Liver (tissue), 9 donors: Measurements from ENCODE around the gene AJAP1. TPM values are rescaled to one million over a fixed set of nuclear protein-coding genes. Genes with fewer than 3 reads are reported as not detected.

ENCODE experiments used
- DNase-seq: peaks from one replicate; pipeline ENCODE4 v3.0.0-alpha.2; 2017; ENCODE audit warnings: low spot score
- H3K27ac ChIP-seq, 2 donors: one replicate each; pipeline ENCODE4 v1.7.0; 2013; ENCODE audit warnings: inconsistent platforms in 2 of 2, low read length in 2 of 2, control low read depth in 1 of 2, low read depth in 1 of 2, mild to moderate bottlenecking in 1 of 2
- H3K27me3 ChIP-seq, 4 donors: one replicate each; pipeline versions ENCODE4 v1.6.1 to v1.7.0; 2013; ENCODE audit warnings: low read length in 3 of 4, inconsistent platforms in 1 of 4, mild to moderate bottlenecking in 1 of 4, moderate library complexity in 1 of 4; ENCODE audit not compliant: control insufficient read depth in 4 of 4, insufficient read depth in 4 of 4
- H3K36me3 ChIP-seq, 4 donors: one replicate each; pipeline versions ENCODE4 v1.6.1 to v1.7.0; 2013; ENCODE audit warnings: low read length in 3 of 4, mild to moderate bottlenecking in 3 of 4, low read depth in 1 of 4, moderate library complexity in 1 of 4; ENCODE audit not compliant: control insufficient read depth in 4 of 4, insufficient read depth in 3 of 4
- H3K4me1 ChIP-seq, 4 donors: one replicate each; pipeline versions ENCODE4 v1.6.1 to v1.7.0; 2013; ENCODE audit warnings: low read length in 3 of 4, mild to moderate bottlenecking in 3 of 4, moderate library complexity in 1 of 4; ENCODE audit not compliant: control insufficient read depth in 4 of 4, insufficient read depth in 4 of 4
- H3K4me3 ChIP-seq, 3 donors: one replicate each; pipeline versions ENCODE4 v1.6.1 to v1.7.0; 2013; ENCODE audit warnings: low read length in 3 of 3, control low read depth in 1 of 3, low read depth in 1 of 3, mild to moderate bottlenecking in 1 of 3
- H3K9ac ChIP-seq, 2 donors: one replicate each; pipeline ENCODE4 v1.7.0; 2013; ENCODE audit warnings: low read length in 2 of 2, mild to moderate bottlenecking in 2 of 2, moderate library complexity in 2 of 2, control low read depth in 1 of 2, low read depth in 1 of 2
- H3K9me3 ChIP-seq, 4 donors: one replicate each; pipeline versions ENCODE4 v1.6.1 to v1.7.0; 2013; ENCODE audit warnings: low read length in 3 of 4; ENCODE audit not compliant: control insufficient read depth in 4 of 4
- EGR1 ChIP-seq, 2 donors: IDR thresholded peaks; 2 replicates each; pipeline ENCODE4 v1.6.1; 2016 to 2018; ENCODE audit warnings: antibody characterized with exemption in 2 of 2, low read depth in 2 of 2
- FOXA1 ChIP-seq: IDR thresholded peaks from 2 replicates; pipeline ENCODE4 v1.6.1; 2016; ENCODE audit warnings: antibody characterized with exemption
- FOXA2 ChIP-seq: IDR thresholded peaks from 2 replicates; pipeline ENCODE4 v1.6.1; 2016; ENCODE audit warnings: antibody characterized with exemption
- GABPA ChIP-seq, 2 donors: IDR thresholded peaks in 1 of 2; conservative IDR thresholded peaks in 1 of 2; 2 replicates each; pipeline ENCODE4 v1.6.1; 2016; ENCODE audit warnings: antibody characterized with exemption in 2 of 2, mild to moderate bottlenecking in 1 of 2, moderate library complexity in 1 of 2
- HNF4A ChIP-seq, 2 donors: conservative IDR thresholded peaks; 2 replicates each; pipeline ENCODE4 v1.6.1; 2016; ENCODE audit warnings: antibody characterized with exemption in 2 of 2, mild to moderate bottlenecking in 2 of 2
- HNF4G ChIP-seq: IDR thresholded peaks from 2 replicates; pipeline ENCODE4 v1.6.1; 2016; ENCODE audit warnings: antibody characterized with exemption
- JUND ChIP-seq, 2 donors: IDR thresholded peaks; 2 replicates each; pipeline ENCODE4 v1.6.1; 2016; ENCODE audit warnings: antibody characterized with exemption in 2 of 2
- NR2F2 ChIP-seq: IDR thresholded peaks from 2 replicates; pipeline ENCODE4 v1.6.1; 2016; ENCODE audit warnings: antibody characterized with exemption
- RAD21 ChIP-seq, 2 donors: IDR thresholded peaks; 2 replicates each; pipeline ENCODE4 v1.6.1; 2016; ENCODE audit warnings: antibody characterized with exemption in 2 of 2, mild to moderate bottlenecking in 2 of 2
- RXRA ChIP-seq, 2 donors: IDR thresholded peaks; 2 replicates each; pipeline ENCODE4 v1.6.1; 2017 to 2018; ENCODE audit warnings: antibody characterized with exemption in 2 of 2, mild to moderate bottlenecking in 1 of 2
- SP1 ChIP-seq: IDR thresholded peaks from 2 replicates; pipeline ENCODE4 v1.6.1; 2018; ENCODE audit warnings: antibody characterized with exemption, mild to moderate bottlenecking
- TAF1 ChIP-seq: conservative IDR thresholded peaks from 2 replicates; pipeline ENCODE4 v1.6.1; 2016; ENCODE audit warnings: antibody characterized with exemption, mild to moderate bottlenecking
- YY1 ChIP-seq: IDR thresholded peaks from 2 replicates; pipeline ENCODE4 v1.6.1; 2016; ENCODE audit warnings: antibody characterized with exemption, mild to moderate bottlenecking
- WGBS: extraction: QIAGEN DNeasy Blood & Tissue Kit; methylation state at CpG from one replicate; pipeline ENCODE4 v1.1.7; 2013; 5-methylcytosine and 5-hydroxymethylcytosine counted together
- polyA plus RNA-seq, 2 donors: library from polyadenylated mRNA; stranded (reverse) in 1 of 2; unstranded in 1 of 2; fragments of 200-250 nt in 1 of 2; fragments of >200 nt in 1 of 2; fragmentation: Nextera tagmentation in 1 of 2; extraction: Ambion mirVana in 1 of 2; gene quantifications; one replicate each; pipeline versions ENCODE4 v1.2.1 to v1.2.3, GENCODE V29; 2013 to 2015
- total RNA-seq, 2 donors: library from RNA; depleted of rRNA; stranded (reverse); fragments of >200 nt; gene quantifications; one replicate each; pipeline ENCODE4 v1.2.3, GENCODE V29; 2014
- TF ChIP-seq, protein P1 (sequence below): fragments of 150-350 bp; IDR thresholded peaks from 2 replicates; pipeline ENCODE4 v1.5.1; 2017; ENCODE audit warnings: improper control_type of control experiment, low read depth, low read length; ENCODE audit not compliant: missing input control
- TF ChIP-seq, protein P2 (sequence below): IDR thresholded peaks from 2 replicates; pipeline ENCODE4 v1.6.1; 2016; ENCODE audit warnings: antibody characterized with exemption, mild to moderate bottlenecking
- TF ChIP-seq, protein P3 (sequence below): IDR thresholded peaks from 2 replicates; pipeline ENCODE4 v1.6.1; 2016; ENCODE audit warnings: antibody characterized with exemption
- TF ChIP-seq, protein P4 (sequence below): IDR thresholded peaks from 2 replicates; pipeline ENCODE4 v1.6.1; 2016; ENCODE audit warnings: antibody characterized with exemption
- donor health status: healthy.
- donor health status: healthy.
- donor health status: healthy.
- donor health status: healthy.
- donor health status: healthy.

The AJAP1 gene
- total and polyA plus RNA-seq, 4 donors: under 0.01 to 0.21 (median 0.08) TPM; not detected in 1

DNA sequence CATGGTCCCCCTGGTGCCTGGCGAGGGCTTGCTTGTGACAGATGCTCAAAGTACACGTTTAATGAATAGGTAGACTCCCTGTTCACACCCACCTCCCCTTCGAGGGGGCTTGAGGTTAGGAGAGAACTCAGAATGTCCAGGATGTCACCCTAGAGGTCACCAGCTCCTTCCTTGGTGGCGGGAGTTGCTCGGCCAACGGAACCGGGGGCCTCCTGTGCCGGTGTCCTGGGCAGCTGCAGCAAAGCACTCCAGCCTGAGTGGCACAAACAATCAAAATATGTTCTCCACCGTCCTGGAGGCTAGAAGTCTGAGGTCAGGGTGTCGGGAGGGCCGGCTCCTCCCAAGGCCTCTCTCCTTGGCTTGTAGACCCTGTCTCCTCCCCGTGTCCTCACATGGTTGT is 71.0 kb downstream of the AJAP1 start:
- TF ChIP-seq, protein P1, sequence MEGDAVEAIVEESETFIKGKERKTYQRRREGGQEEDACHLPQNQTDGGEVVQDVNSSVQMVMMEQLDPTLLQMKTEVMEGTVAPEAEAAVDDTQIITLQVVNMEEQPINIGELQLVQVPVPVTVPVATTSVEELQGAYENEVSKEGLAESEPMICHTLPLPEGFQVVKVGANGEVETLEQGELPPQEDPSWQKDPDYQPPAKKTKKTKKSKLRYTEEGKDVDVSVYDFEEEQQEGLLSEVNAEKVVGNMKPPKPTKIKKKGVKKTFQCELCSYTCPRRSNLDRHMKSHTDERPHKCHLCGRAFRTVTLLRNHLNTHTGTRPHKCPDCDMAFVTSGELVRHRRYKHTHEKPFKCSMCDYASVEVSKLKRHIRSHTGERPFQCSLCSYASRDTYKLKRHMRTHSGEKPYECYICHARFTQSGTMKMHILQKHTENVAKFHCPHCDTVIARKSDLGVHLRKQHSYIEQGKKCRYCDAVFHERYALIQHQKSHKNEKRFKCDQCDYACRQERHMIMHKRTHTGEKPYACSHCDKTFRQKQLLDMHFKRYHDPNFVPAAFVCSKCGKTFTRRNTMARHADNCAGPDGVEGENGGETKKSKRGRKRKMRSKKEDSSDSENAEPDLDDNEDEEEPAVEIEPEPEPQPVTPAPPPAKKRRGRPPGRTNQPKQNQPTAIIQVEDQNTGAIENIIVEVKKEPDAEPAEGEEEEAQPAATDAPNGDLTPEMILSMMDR: no peak
- TF ChIP-seq SP1: no peak
- no peak for TF ChIP-seq HNF4A (conservative IDR thresholded peaks at IDR 0.05)
- TF ChIP-seq FOXA2: no peak
- no peak for TF ChIP-seq RXRA (IDR thresholded peaks at IDR 0.05)
- TF ChIP-seq NR2F2: no peak
- TF ChIP-seq, protein P2, sequence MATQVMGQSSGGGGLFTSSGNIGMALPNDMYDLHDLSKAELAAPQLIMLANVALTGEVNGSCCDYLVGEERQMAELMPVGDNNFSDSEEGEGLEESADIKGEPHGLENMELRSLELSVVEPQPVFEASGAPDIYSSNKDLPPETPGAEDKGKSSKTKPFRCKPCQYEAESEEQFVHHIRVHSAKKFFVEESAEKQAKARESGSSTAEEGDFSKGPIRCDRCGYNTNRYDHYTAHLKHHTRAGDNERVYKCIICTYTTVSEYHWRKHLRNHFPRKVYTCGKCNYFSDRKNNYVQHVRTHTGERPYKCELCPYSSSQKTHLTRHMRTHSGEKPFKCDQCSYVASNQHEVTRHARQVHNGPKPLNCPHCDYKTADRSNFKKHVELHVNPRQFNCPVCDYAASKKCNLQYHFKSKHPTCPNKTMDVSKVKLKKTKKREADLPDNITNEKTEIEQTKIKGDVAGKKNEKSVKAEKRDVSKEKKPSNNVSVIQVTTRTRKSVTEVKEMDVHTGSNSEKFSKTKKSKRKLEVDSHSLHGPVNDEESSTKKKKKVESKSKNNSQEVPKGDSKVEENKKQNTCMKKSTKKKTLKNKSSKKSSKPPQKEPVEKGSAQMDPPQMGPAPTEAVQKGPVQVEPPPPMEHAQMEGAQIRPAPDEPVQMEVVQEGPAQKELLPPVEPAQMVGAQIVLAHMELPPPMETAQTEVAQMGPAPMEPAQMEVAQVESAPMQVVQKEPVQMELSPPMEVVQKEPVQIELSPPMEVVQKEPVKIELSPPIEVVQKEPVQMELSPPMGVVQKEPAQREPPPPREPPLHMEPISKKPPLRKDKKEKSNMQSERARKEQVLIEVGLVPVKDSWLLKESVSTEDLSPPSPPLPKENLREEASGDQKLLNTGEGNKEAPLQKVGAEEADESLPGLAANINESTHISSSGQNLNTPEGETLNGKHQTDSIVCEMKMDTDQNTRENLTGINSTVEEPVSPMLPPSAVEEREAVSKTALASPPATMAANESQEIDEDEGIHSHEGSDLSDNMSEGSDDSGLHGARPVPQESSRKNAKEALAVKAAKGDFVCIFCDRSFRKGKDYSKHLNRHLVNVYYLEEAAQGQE: no peak
- TF ChIP-seq, protein P3, sequence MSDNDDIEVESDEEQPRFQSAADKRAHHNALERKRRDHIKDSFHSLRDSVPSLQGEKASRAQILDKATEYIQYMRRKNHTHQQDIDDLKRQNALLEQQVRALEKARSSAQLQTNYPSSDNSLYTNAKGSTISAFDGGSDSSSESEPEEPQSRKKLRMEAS: no peak
- Histone ChIP-seq H3K9me3 (no peaks in the 10 kb centered on the region), H3K4me3 (no peak overlapping the region), H3K27me3 (peaks cover 0 to 3% (median 0%) of the 10 kb centered on the region in 4 donors), H3K9ac (no peak overlapping the region), H3K4me1 (no peaks in the 10 kb centered on the region), H3K36me3 (no peaks in the 10 kb centered on the region), H3K27ac (no peak overlapping the region)
- WGBS: 82% methylated on average over 12 of the region's 12 CpGs
- no peak for DNase-seq

DNA sequence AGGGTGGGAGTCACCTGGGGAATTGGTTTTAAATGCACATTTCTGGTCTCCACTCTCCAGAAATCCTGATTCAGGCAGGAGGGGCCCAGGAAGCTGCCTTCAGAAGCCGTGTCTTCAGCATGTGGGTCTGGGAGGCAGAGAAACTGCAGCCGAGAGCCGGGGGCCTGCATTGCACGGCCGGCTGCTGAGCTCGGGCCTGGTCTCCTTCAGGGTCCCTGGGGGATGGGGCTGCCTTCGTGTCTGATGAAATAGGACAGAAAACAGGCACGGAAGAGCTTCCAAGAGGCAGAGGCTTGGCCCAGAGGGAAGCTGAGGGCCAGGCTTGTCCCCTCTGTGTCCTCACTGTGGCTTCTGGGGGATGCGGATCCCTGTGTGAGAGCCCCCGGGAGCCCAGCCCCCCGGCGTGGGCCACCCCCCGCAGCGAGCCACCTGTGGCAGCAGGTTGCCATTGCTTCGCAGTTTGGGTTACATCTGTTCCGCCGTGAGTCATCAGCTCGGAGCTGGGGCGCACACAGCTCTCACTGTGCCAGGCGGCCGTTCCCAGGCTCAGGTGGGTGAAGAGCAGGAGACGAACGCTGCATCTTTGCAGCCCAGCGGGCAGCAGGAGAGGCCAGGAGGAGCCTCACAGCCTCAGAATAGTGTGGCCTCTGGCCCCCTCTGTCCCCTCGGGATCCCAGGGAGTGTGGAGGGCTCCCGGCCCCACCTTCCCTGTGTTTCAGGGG is 72.4 kb downstream of the AJAP1 start:
- 75% methylated on average over 26 of the region's 26 CpGs for WGBS
- no peak for DNase-seq
- TF ChIP-seq YY1 (no peak), FOXA2 (no peak), EGR1 (IDR thresholded peaks at IDR 0.05; ENCODE audit: low read depth in 2 of 2) (no peak), TAF1 (no peak), SP1 (no peak), GABPA (IDR thresholded peaks at IDR 0.05 in 1 of 2, conservative IDR thresholded peaks at IDR 0.05 in 1 of 2) (no peak), RAD21 (IDR thresholded peaks at IDR 0.05) (no peak), NR2F2 (no peak), RXRA (IDR thresholded peaks at IDR 0.05) (no peak), JUND (IDR thresholded peaks at IDR 0.05) (no peak), FOXA1 (no peak), HNF4A (conservative IDR thresholded peaks at IDR 0.05) (no peak), HNF4G (no peak)
- TF ChIP-seq, protein P4, sequence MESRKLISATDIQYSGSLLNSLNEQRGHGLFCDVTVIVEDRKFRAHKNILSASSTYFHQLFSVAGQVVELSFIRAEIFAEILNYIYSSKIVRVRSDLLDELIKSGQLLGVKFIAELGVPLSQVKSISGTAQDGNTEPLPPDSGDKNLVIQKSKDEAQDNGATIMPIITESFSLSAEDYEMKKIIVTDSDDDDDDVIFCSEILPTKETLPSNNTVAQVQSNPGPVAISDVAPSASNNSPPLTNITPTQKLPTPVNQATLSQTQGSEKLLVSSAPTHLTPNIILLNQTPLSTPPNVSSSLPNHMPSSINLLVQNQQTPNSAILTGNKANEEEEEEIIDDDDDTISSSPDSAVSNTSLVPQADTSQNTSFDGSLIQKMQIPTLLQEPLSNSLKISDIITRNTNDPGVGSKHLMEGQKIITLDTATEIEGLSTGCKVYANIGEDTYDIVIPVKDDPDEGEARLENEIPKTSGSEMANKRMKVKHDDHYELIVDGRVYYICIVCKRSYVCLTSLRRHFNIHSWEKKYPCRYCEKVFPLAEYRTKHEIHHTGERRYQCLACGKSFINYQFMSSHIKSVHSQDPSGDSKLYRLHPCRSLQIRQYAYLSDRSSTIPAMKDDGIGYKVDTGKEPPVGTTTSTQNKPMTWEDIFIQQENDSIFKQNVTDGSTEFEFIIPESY: no peak
- TF ChIP-seq, protein P3: no peak
- TF ChIP-seq, protein P2: no peak
- TF ChIP-seq, protein P1: no peak

More for the DNA sequence above, 72.4 kb downstream of the AJAP1 start:
- Histone ChIP-seq H3K9me3 (no peaks in the 10 kb centered on the region), H3K36me3 (no peaks in the 10 kb centered on the region), H3K27ac (no peak overlapping the region), H3K4me1 (no peaks in the 10 kb centered on the region), H3K4me3 (no peak overlapping the region), H3K27me3 (peaks cover 0 to 3% (median 0%) of the 10 kb centered on the region in 4 donors), H3K9ac (no peak overlapping the region)
